RWPE1 (cell line): ENCODE measurements around the gene ZNF565.

ENCODE experiments used
- CTCF ChIA-PET: fragments of 350-600 bp; sonication (Branson Sonifier 250); formaldehyde crosslinking; extraction: SDS; loops from one replicate; lab custom pipeline; 2021; lab: Yijun Ruan, JAX
- POLR2A ChIA-PET: fragments of 400-600 bp; formaldehyde crosslinking; extraction: SDS; loops from one replicate; lab custom pipeline; 2020; ENCODE audit warnings: antibody characterized with exemption; ENCODE audit not compliant: low non-redundant PET; lab: Yijun Ruan, JAX
- DNase-seq: peaks from one replicate; pipeline ENCODE4 v3.0.0; 2012; ENCODE audit warnings: low spot score
- H3K27ac ChIP-seq: fragments of 450-650 bp; 2 replicates; pipeline ENCODE4 v1.5.1; 2017
- TF ChIP-seq, protein P1 (sequence below): fragments of 450-650 bp; conservative IDR thresholded peaks from 2 replicates; pipeline ENCODE4 v1.5.1; 2017; ENCODE audit warnings: low read depth, mild to moderate bottlenecking

ZNF565 gene

DNA sequence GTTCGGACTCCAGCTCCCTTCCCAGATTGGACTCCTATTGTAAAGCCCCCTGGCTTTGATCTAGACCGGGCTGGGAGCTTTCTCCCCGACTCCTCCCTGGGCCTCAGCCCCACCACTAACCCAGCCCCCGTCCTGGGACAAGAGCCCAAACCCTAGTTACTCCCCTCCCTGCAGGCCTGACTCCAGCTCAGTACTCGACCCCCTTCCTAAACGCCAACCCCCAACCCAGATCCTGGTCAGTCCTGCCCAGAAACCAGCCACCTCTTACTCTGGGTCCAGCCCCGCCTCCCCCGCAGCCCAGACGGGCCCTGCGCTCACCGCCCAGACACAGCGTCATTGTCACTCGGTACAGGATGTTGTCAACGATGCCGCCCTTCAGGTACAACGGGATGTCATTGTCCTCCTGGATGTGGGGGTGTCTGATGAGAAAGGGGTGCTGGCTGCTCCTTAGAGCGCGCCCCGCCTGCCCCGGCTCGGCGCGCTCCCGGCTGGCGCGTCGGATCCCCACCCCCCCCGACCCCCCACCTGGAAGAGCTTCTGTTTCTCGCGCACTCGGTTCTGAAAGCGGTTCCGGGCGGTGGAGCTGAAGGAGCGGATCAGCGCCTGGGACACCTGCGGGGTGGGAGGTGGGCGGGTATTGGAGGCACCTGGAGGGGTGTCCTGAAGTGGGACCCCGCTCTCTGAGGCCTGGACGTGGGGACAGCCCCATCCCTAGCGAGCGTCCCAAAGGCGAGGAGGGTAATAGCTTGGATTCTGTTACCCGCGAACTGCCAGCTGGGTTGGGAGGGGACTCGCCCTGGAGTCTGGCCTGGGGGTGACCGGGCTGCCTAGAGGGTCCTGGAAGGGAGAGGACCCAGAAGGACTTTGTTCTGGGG lies 63.1 kb downstream of the ZNF565 start:
- DNase-seq, result no peak
- CTCF ChIA-PET, result interaction anchor here (0.6 kb wide), 2 partner anchors 15 to 71 kb away, joined by 3 read pairs; no protein-coding TSS in a partner anchor
- TF ChIP-seq, protein P1, sequence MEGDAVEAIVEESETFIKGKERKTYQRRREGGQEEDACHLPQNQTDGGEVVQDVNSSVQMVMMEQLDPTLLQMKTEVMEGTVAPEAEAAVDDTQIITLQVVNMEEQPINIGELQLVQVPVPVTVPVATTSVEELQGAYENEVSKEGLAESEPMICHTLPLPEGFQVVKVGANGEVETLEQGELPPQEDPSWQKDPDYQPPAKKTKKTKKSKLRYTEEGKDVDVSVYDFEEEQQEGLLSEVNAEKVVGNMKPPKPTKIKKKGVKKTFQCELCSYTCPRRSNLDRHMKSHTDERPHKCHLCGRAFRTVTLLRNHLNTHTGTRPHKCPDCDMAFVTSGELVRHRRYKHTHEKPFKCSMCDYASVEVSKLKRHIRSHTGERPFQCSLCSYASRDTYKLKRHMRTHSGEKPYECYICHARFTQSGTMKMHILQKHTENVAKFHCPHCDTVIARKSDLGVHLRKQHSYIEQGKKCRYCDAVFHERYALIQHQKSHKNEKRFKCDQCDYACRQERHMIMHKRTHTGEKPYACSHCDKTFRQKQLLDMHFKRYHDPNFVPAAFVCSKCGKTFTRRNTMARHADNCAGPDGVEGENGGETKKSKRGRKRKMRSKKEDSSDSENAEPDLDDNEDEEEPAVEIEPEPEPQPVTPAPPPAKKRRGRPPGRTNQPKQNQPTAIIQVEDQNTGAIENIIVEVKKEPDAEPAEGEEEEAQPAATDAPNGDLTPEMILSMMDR, result no peak
- POLR2A ChIA-PET, result no interaction called here
- H3K27ac ChIP-seq, result peak overlapping the region; percentile 84

DNA sequence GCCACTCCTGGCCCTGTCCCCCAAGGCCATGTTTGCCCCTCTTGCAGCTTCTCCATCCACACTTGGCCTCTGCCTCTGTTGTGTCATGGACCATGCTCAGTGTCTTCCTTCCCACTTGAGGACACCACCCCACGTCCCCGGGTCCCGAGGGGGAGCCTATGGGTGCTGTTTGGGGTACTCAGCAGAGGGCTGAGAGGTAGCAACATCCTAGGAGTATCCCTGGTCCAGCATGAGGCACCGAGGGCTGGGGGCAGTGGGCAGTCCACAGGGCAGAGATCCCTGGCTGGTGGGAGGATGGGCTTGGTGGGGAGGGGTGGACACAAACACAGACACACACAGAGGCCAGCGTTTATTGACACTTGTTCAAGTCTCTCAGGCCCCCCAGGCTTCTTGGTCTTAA lies 63.9 kb downstream of the ZNF565 start:
- CTCF ChIA-PET, result no interaction called here
- POLR2A ChIA-PET, result no interaction called here
- DNase-seq, result no peak
- peak overlapping the region; percentile 84 for H3K27ac ChIP-seq
- TF ChIP-seq, protein P1, result no peak

DNA sequence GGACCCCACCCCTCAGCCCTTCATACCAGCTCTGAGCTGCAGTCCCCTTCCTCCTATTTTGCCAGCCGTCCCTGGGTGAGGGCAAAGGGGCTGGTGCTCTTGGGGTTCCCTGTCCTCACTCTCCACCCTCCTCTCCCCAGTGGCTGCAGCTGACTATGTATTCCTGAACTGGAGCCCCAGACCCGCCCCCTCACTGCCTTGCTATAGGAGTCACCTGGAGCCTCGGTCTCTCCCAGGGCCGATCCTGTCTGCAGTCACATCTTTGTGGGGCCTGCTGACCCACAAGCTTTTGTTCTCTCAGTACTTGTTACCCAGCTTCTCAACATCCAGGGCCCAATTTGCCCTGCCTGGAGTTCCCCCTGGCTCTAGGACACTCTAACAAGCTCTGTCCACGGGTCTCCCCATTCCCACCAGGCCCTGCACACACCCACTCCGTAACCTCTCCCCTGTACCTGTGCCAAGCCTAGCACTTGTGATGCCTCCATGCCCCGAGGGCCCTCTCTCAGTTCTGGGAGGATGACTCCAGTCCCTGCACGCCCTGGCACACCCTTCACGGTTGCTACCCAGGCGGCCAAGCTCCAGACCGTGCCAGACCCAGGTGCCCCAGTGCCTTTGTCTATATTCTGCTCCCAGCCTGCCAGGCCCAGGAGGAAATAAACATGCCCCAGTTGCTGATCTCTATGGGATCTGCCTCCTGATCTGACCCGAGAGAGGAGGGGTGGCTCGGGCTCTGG lies 64.6 kb downstream of the ZNF565 start:
- peak; percentile 79 for DNase-seq
- H3K27ac ChIP-seq, result peak overlapping the region; percentile 84
- ChIA-PET POLR2A (no interaction called here), CTCF (interaction anchor here (0.6 to 1.2 kb wide), 2 partner anchors 17 to 22 kb away, joined by 3 to 6 read pairs; no protein-coding TSS in a partner anchor)
- TF ChIP-seq, protein P1, result no peak

DNA sequence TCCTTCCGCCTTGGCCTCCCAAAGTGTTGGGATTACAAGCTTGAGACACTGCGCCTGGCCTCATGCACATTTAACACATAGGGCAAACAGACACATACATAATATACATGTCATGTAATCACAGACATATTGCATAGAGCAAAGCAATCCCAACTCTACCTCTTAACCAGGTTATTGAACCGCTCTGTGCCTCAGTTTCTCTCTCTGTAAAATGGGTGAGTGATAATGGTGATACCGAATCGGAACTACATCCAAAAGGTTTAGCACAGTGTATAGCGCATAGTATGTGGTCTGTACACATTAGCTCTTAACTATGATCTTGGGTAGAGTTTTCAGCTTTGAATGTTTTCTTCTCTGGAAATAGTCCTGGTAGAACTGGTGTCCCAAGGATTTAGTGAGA lies 69.8 kb downstream of the ZNF565 start:
- TF ChIP-seq, protein P1, result no peak
- ChIA-PET POLR2A (no interaction called here), CTCF (interaction anchor here (0.6 to 1.0 kb wide), 2 partner anchors 17 to 137 kb away, joined by 4 to 6 read pairs; no protein-coding TSS in a partner anchor)
- H3K27ac ChIP-seq, result no peak overlapping the region
- no peak for DNase-seq

DNA sequence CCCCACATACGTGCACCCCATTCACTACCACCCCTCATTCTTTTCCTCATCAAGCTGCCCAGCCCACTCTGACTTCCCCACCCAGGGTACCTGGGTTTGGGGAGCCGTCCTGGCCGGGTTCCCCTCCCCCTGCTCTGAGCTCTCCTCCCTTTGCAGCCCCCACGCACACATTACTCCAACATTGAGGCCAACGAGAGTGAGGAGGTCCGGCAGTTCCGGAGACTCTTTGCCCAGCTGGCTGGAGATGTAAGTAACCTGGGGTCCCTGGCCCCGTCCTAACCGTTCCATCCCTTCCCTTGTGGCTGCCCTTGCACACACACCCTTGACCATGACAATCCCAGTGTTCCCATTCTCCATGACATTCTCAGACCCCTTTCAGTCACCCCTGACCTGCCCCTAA lies 72.0 kb downstream of the ZNF565 start:
- H3K27ac ChIP-seq, result peak overlapping the region; percentile 98
- TF ChIP-seq, protein P1, result no peak
- DNase-seq, result no peak
- ChIA-PET POLR2A (no interaction called here), CTCF (interaction anchor here (0.7 to 0.9 kb wide), 2 partner anchors 15 to 435 kb away, joined by 4 to 5 read pairs; no protein-coding TSS in a partner anchor)

DNA sequence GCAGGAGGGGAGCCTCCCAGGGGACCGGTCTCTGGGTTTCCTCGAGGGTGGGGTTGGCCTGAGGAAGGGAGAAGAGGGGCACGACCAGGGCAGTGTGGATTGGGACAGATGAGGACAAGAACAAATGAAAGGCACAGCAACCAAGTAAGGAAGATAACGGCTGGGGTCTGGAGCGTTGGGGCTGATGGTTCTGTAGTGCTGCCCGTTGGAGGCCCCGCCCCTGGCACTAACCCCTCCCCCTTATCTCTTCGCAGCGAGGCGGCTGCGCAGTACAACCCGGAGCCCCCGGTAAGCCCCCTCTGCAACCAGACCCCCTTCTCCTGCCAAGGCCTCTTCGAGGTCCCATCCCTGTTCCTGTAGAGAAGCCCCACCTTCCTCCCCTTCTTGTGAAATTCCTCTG lies 72.4 kb downstream of the ZNF565 start:
- CTCF ChIA-PET, result interaction anchor here (0.7 to 0.9 kb wide), 2 partner anchors 14 to 434 kb away, joined by 4 to 5 read pairs; no protein-coding TSS in a partner anchor
- POLR2A ChIA-PET, result no interaction called here

More for the DNA sequence above, 72.4 kb downstream of the ZNF565 start:
- H3K27ac ChIP-seq, result peak overlapping the region; percentile 98
- TF ChIP-seq, protein P1, result no peak
- DNase-seq, result no peak
